Stimulated activated CD4-positive, alpha-beta T cell treated with anti-CD3 and anti-CD28 coated beads, Interleukin-12 subunit alpha, Interleukin-12 subunit beta, amount 100 ng/mL, for 24 hours (primary cell): Measurements from ENCODE around the gene UBR2.

ENCODE experiments used
- DNase-seq, 2 experiments: peaks; one replicate each; pipeline ENCODE4 v3.0.0-alpha.2; 2020; ENCODE audit warnings: low read depth in 2 of 2

The UBR2 gene

GRCh38 chr6:42563697-42564505 is at the start of gene UBR2:
Gene UBR2, plus strand, starts transcription at chr6:42564029. Its CDS starts 291 bp downstream, at chr6:42564320.
- peak; percentile 85 to 87 for DNase-seq

- DNase-seq, result no peak
Observed at GRCh38 chr6:42514745-42515144, 49.1 kb upstream of the UBR2 start.

DNA sequence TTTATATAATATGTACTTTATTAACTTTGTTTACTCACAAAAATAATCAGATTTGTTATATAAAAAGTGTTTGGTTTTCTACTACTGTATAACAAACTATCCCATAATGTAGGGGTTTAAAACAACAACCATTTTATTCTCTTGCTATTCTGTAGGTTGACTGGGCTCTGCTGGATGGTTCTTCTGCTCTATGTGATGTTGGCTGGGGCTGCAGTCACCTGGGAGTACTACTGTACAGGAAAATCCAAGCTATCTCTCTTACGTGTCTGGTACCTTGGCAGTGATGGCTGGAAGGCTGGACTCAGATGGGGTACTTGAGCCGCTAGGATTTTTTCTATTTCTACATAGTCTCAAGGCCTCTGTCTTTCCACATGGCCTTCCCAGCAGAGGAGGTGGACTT is 44.0 kb upstream of the UBR2 start:
- no peak for DNase-seq

DNA sequence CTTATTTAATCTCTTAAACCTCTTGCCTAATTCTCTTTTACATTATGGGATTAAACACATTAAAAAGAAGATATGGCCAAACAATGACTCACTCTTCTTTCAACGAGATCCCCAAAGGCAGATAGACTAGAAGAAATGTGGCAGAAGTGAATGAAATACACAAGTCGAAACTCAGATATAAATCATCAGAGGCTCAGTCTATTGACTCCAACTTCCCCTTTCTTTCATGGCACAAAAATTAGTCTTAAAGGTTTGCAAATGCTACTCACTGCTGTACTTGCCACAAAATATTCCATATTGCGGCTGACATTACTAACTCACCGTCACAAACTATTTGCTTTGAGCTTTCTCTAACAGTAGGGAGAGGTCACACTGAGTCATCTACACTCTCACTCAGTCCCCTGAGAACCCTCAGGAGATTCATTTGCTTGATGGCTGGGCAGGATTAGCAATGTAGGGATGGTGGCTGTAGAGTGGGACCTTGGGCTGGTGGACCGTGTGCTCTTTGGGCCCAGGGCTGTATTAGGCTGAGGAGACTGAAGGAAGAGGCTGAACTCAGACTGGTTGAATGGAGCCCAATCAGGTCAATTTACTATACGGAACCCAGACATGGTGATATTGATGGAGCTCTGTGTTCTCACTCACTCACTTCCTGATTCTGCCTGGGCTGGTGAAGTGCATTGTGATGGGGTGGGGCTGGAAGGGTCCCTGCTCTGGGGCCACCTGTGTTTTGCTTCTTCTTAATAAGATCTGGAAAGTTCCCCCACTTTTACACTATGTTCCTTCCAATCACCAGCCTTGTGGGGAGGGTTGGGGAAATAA is 42.8 kb upstream of the UBR2 start:
- no peak for DNase-seq

DNA sequence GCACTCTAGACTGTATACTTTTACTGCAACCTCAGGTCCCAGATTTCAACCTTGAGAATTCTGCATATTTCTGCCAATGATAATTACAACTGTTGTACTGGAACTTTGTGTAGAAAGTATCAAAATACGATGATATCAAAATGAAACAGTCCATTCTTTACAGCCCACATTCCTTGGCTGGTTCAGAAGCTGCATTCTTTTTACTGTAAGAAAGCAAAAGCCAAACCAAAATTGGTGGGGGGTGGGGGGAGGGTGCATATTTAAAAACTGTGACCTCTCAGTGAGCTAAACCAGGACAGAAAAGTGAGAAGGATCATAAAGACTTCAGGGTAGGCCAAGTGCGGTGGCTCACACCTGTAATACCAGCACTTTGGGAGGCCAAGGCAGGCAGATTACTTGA is 41.8 kb upstream of the UBR2 start:
- DNase-seq, result no peak

GRCh38 chr6:42522942-42523814 is 40.7 kb upstream of the UBR2 start:
- DNase-seq, result no peak

- DNase-seq, result no peak
Observed at GRCh38 chr6:42525206-42525605, 38.6 kb upstream of the UBR2 start.

GRCh38 chr6:42526616-42527015 is 37.2 kb upstream of the UBR2 start:
- DNase-seq, result no peak

DNA sequence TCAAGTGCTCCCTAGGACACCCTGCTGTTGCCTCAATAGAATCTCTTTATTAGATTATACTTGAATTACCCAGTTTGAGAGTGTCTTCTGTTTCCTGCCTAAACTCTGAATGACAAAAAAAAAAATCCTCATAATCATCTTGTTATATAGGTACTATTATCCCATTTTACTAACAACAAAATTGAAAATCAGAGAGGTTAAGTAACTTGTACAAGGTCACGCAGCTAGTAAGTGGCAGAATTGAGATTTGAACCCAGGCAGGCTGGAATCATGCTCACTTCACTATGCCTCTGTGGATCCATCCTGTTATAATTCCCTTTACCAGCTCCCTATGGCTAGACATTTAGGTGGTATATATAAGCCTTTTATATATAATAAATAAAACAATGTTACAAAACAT is 36.6 kb upstream of the UBR2 start:
- no peak for DNase-seq

GRCh38 chr6:42530296-42530695 is 33.5 kb upstream of the UBR2 start:
- no peak for DNase-seq

DNA sequence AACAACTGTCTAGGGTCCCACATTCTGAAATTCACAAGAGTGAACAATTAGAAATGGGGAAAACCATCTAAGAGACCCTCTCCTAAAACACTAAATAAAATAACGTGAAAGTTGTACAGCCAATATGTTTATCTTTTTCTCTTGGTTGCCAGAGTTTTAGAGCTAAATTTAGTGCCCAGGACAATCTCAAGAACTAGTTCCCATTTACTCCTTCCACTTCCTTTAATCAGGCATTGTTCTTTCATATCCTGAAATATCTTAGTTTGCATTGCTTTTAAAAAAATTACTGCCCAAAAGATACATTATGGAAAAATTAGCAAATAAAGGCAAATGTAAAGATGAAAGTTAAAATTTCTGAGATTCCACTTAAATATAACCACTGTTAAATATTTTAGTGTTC is 33.1 kb upstream of the UBR2 start:
- no peak for DNase-seq

GRCh38 chr6:42532038-42532669 is 31.7 kb upstream of the UBR2 start:
- DNase-seq, result no peak

DNA sequence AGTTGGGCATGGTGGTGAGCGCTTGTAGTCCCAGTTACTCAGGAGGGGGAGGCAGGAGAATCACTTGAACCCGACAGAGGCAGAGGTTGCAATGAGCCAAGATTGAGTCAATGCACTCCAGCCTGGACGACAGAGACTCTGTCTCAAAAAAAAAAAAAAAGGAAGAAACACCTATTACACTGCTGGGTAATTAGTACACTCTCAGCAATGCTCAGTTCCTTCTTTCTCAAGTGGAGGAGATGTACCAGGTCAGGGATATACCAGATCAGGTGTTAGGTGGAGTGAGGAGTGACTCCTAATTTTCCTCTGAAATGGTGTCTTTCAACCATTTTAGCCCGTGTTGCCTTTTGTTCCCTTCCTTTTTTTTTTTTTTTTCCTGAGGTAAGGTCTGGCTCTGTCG is 30.0 kb upstream of the UBR2 start:
- no peak for DNase-seq

DNA sequence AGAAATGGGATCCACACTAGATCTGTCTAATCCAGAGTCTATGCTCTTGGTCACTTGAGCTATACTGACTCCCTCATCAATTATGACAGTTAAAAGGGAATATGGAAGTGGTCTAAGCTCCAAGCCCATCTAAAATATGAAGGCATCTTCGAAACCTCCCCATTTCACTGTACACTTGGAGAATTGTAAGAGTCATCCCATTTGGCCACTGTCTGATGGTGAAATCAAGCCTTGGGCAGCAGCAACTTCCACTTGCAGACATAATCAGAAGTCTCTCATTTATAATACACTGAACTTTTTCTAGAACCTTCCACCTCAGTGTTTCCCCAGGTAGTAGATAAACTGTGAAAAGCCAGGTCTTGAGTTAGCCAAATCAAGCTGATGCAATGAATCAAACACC is 26.3 kb upstream of the UBR2 start:
- no peak for DNase-seq

DNA sequence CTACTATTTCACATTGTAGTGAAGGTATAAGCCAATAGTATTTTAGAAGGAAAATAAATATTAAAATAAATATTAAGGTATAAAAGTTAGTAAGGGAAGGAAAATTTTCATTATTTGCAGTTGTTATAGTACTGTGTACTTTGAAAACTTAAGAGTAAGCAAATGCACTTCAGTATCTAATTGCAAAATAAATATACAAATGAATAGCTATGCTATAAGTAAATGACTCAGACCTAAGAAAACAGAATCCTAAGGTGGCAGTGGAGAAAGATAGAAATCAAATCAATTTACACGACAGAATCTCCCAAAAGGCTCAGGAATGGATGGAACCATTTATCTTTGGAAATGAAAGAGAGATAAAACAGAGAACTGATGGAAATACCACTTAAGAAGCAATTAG is 24.7 kb upstream of the UBR2 start:
- no peak for DNase-seq

- no peak for DNase-seq
Observed at GRCh38 chr6:42545226-42545773, 18.5 kb upstream of the UBR2 start.

- peak; percentile 77 to 88 for DNase-seq
Observed at GRCh38 chr6:42547407-42548329, 16.2 kb upstream of the UBR2 start.

- no peak for DNase-seq
Observed at GRCh38 chr6:42550277-42550676, 13.6 kb upstream of the UBR2 start.

GRCh38 chr6:42551217-42551616 is 12.6 kb upstream of the UBR2 start:
- no peak for DNase-seq

DNA sequence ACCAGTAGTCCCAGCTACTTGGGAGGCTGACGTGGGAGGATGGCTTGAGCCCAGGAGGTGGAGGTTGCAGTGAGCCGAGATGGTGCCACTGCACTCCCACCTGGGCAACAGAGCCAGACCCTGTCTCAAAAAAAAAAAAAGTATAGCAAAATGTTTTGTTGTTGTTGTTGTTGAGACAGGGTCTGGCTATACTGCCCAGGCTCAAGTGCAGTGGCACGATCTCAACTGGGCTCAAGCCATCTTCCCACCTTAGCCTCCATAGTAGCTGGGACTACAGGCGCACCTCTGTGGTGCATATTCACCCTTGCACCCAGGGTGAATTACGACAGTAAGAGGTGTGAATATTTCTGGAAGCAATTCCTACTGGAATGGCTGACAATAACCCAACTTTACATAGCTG is 11.4 kb upstream of the UBR2 start:
- DNase-seq, result no peak
